ENCODE measurements around the gene H2BK1.

Gene H2BK1

DNA sequence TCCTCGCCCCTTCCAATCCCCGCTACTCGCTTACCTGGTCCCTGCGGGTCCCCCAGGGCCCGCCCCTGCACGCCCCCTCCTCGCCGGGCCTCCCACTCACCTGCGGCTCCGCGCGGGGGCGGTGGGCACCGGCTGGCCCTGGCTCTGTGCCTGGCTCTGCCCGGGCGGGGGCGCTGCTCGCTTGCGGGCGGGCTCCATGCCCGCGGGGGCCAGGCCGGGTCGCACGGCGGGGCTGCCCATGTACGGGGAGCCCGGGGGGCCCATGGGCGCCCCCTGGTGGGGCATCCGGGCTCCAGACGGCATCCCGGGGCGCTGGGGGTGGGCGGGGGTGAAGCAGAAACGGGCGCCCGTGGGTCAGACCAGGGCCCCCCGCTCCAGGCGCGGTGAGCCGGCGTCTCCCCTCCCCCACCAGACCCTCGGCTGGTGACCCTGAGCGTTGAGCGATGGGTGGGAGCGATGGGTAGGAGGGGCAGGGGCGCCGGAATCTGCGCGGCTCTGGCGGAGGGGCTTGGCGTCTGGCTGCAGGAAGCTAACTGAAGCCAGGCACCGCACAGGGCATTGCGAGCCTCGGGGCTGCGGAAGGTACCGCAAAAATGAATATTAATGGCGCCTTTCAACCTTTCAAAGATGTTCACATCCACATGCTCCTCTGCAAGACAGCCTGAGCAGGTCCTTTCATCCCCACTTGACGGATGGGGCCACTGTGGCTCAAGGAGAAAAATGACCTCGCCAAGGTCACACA, 35.2 kb upstream of the H2BK1 start:
- Histone ChIP-seq H3K4me3 (ENCODE audit: low read length in 2 of 2) (peak overlapping the region; percentile 39 to 42), H3K4me1 (ENCODE audit: control insufficient read depth in 2 of 2, insufficient read depth in 2 of 2, low read length in 2 of 2) (peaks cover 26 to 27% of the 10 kb centered on the region in 2 donors), H3K9ac (ENCODE audit: low read depth in 1 of 2, low read length in 2 of 2) (peak overlapping the region in 1 of 2 donors; percentile 24), H3K9me3 (ENCODE audit: control insufficient read depth in 2 of 2, low read length in 2 of 2) (no peaks in the 10 kb centered on the region), H3K36me3 (ENCODE audit: control insufficient read depth in 2 of 2, insufficient read depth in 2 of 2, low read length in 2 of 2) (no peaks in the 10 kb centered on the region), H3K27me3 (ENCODE audit: control insufficient read depth in 2 of 2, insufficient read depth in 2 of 2, low read length in 2 of 2) (peaks cover 36 to 40% of the 10 kb centered on the region in 2 donors), H3K27ac (ENCODE audit: low read depth in 2 of 2, low read length in 2 of 2) (no peak overlapping the region)

DNA sequence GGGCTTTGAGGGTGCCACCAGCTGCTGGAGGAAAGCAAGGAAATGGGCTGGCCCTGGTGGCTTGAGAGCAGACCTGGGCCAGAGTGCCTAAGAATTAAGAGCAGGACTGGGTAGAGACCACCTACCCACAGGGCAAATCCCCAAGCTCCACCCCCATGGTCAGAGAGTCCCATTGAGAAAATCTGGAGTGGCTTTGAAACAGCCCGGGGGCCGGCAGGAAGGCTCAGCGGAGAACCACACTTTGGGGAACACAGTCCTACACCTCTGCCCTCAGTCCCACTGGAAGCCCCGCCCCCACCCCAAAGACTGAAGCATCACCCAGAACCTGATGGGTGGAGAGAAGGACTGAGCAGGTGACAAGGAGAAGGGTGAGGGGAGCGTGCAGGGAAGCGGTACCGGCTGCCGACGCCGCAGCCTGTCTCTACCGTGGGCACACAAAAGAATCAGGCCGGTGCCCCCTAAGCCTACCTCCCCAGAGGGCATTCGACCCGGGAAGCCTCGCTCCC, 34.6 kb upstream of the H2BK1 start:
- Histone ChIP-seq H3K4me3 (ENCODE audit: low read length in 2 of 2) (peak overlapping the region; percentile 39 to 42), H3K27me3 (ENCODE audit: control insufficient read depth in 2 of 2, insufficient read depth in 2 of 2, low read length in 2 of 2) (peaks cover 30 to 34% of the 10 kb centered on the region in 2 donors), H3K9ac (ENCODE audit: low read depth in 1 of 2, low read length in 2 of 2) (no peak overlapping the region), H3K9me3 (ENCODE audit: control insufficient read depth in 2 of 2, low read length in 2 of 2) (no peaks in the 10 kb centered on the region), H3K4me1 (ENCODE audit: control insufficient read depth in 2 of 2, insufficient read depth in 2 of 2, low read length in 2 of 2) (peaks cover 23 to 24% of the 10 kb centered on the region in 2 donors), H3K27ac (ENCODE audit: low read depth in 2 of 2, low read length in 2 of 2) (no peak overlapping the region), H3K36me3 (ENCODE audit: control insufficient read depth in 2 of 2, insufficient read depth in 2 of 2, low read length in 2 of 2) (no peaks in the 10 kb centered on the region)

DNA sequence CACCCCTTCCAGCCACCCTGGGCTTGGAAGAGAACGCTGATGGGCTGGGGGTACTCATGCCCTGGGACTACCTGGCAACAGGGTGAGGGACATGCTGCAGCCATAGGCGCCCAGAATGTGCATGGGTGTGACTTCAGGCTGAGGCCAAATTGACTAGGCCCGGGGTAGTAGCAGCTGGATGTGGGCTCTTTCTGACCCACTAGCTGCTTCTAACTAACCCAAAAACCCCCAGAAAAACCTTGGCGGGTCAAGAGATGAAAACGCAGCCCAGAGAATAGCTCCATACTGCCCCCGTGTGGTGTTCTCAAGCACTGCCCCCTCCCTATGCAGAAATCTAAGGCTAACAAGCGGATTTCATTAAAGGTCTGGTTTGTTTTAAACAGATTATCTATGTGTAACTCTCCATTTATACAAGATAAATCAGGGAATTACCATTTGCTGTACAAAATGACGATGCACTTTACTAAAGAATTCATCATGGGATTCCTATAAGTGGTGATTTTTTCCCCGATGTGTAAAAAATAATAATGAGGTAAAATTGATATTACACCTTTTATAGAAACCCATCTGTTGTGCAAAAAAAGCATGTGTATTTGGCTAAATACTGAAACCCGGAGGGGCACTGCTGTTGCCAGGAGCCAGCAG, 34.0 kb upstream of the H2BK1 start:
- Histone ChIP-seq H3K9ac (ENCODE audit: low read depth in 1 of 2, low read length in 2 of 2) (no peak overlapping the region), H3K27ac (ENCODE audit: low read depth in 2 of 2, low read length in 2 of 2) (no peak overlapping the region), H3K36me3 (ENCODE audit: control insufficient read depth in 2 of 2, insufficient read depth in 2 of 2, low read length in 2 of 2) (peaks cover 0 to 2% of the 10 kb centered on the region in 2 donors), H3K27me3 (ENCODE audit: control insufficient read depth in 2 of 2, insufficient read depth in 2 of 2, low read length in 2 of 2) (peaks cover 30 to 33% of the 10 kb centered on the region in 2 donors), H3K4me1 (ENCODE audit: control insufficient read depth in 2 of 2, insufficient read depth in 2 of 2, low read length in 2 of 2) (peaks cover 18 to 19% of the 10 kb centered on the region in 2 donors), H3K4me3 (ENCODE audit: low read length in 2 of 2) (no peak overlapping the region), H3K9me3 (ENCODE audit: control insufficient read depth in 2 of 2, low read length in 2 of 2) (no peaks in the 10 kb centered on the region)

DNA sequence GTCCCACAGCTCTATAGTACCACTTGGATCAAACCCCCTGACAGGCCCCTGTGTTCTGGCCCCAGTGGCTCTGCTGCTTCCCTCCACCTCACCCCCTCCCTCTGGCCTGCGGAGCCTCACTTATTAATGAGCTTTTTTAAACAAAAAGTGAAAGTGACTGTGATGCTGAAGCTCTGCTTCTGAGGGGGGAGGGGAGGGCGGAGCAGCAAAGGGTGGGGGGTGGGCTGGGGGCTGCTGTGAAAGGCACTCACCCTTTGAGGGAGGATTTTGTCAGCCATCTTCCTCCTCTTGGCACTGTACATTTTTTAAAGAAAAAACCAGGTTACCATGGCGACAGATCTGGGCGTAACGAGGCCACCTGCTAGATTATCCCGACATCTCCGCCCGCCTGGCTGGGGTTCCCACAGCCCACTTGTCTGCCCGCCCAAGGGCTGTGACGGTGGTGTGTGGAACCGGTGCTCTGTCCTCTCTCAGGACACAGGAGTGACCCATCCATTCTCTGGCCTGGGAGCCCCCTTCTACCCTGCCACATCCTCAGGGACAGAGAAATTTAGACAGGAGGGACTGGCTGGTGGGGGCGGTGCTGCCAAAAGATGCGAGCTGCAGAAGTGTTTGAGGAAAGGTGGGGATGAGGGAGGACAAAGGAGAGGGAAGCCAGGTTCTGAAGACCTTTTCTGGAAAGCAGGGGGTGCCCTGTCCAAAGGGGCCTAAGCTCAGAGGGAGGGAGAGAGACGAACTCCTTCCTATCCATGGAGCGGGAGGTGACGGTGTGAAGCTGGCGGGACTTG, 33.3 kb upstream of the H2BK1 start:
- Histone ChIP-seq H3K27me3 (ENCODE audit: control insufficient read depth in 2 of 2, insufficient read depth in 2 of 2, low read length in 2 of 2) (peaks cover 30 to 33% of the 10 kb centered on the region in 2 donors), H3K27ac (ENCODE audit: low read depth in 2 of 2, low read length in 2 of 2) (no peak overlapping the region), H3K36me3 (ENCODE audit: control insufficient read depth in 2 of 2, insufficient read depth in 2 of 2, low read length in 2 of 2) (peaks cover 0 to 6% of the 10 kb centered on the region in 2 donors), H3K9ac (ENCODE audit: low read depth in 1 of 2, low read length in 2 of 2) (no peak overlapping the region), H3K4me1 (ENCODE audit: control insufficient read depth in 2 of 2, insufficient read depth in 2 of 2, low read length in 2 of 2) (peaks cover 16% of the 10 kb centered on the region in 2 donors), H3K9me3 (ENCODE audit: control insufficient read depth in 2 of 2, low read length in 2 of 2) (no peaks in the 10 kb centered on the region), H3K4me3 (ENCODE audit: low read length in 2 of 2) (no peak overlapping the region)

DNA sequence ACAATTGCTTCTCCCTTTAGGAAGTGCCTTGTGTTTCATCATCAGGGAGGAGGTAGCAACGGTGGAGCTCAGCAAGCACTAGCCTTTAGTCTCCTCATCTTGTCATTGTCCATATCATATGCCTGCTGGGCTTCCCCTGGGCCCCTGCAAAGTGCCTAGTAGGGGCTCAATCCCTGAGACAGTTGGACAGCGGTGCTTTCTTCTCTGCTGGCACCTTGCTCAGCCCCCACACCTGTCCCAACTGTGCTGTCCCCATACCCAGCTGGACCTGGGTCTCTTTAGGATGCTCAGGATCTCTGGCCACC, 32.7 kb upstream of the H2BK1 start:
- Histone ChIP-seq H3K27ac (ENCODE audit: low read depth in 2 of 2, low read length in 2 of 2) (no peak overlapping the region), H3K4me1 (ENCODE audit: control insufficient read depth in 2 of 2, insufficient read depth in 2 of 2, low read length in 2 of 2) (peaks cover 12 to 14% of the 10 kb centered on the region in 2 donors), H3K36me3 (ENCODE audit: control insufficient read depth in 2 of 2, insufficient read depth in 2 of 2, low read length in 2 of 2) (peaks cover 0 to 9% of the 10 kb centered on the region in 2 donors), H3K4me3 (ENCODE audit: low read length in 2 of 2) (no peak overlapping the region), H3K9me3 (ENCODE audit: control insufficient read depth in 2 of 2, low read length in 2 of 2) (no peaks in the 10 kb centered on the region), H3K9ac (ENCODE audit: low read depth in 1 of 2, low read length in 2 of 2) (no peak overlapping the region), H3K27me3 (ENCODE audit: control insufficient read depth in 2 of 2, insufficient read depth in 2 of 2, low read length in 2 of 2) (peaks cover 30 to 33% of the 10 kb centered on the region in 2 donors)

DNA sequence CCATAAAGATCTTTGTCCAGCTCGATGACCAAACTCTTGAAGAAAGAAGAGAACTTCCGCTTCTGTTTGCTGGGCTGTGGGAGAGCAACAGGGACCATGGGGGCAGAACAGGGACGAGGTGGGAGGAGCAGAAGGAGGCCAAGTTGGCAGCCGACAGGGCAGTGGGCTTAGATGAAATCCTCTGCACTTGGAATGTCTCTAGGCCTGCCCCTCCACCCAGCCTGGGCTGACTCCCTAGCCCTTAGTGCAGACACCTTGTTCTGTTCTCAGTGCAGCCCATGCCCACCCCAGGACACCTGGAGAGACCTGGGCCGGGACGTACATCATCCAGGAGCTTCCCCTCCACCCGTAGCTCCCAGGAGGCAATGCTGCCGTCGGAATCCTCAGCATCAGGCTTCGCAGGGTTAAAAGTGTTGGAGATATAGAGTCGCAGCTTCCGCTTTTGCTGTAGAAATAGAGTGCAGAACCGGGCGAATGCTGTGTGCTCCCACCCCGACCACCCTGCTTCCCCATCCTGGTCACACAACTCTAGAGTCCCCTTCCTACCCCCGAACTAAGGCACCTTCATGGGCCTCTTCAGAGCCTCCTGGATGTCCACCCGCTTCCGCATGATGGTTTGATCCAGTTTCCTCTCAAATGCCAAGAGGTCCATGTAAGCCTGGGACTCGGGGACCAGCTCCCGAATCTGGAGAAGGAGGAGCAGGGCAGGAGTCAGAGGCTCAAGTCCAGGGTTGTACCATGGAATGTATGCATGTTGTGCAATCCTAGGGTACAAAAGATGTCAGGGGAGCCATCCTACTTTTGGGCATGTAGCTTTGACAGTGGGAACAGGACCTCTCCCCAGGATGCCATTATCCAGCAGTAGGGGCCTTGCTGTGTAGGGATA, 32.1 kb upstream of the H2BK1 start:
- Histone ChIP-seq H3K9me3 (ENCODE audit: control insufficient read depth in 2 of 2, low read length in 2 of 2) (no peaks in the 10 kb centered on the region), H3K27ac (ENCODE audit: low read depth in 2 of 2, low read length in 2 of 2) (no peak overlapping the region), H3K27me3 (ENCODE audit: control insufficient read depth in 2 of 2, insufficient read depth in 2 of 2, low read length in 2 of 2) (peaks cover 26 to 30% of the 10 kb centered on the region in 2 donors), H3K4me1 (ENCODE audit: control insufficient read depth in 2 of 2, insufficient read depth in 2 of 2, low read length in 2 of 2) (peaks cover 10 to 11% of the 10 kb centered on the region in 2 donors), H3K9ac (ENCODE audit: low read depth in 1 of 2, low read length in 2 of 2) (no peak overlapping the region), H3K36me3 (ENCODE audit: control insufficient read depth in 2 of 2, insufficient read depth in 2 of 2, low read length in 2 of 2) (peaks cover 0 to 14% of the 10 kb centered on the region in 2 donors), H3K4me3 (ENCODE audit: low read length in 2 of 2) (no peak overlapping the region)

DNA sequence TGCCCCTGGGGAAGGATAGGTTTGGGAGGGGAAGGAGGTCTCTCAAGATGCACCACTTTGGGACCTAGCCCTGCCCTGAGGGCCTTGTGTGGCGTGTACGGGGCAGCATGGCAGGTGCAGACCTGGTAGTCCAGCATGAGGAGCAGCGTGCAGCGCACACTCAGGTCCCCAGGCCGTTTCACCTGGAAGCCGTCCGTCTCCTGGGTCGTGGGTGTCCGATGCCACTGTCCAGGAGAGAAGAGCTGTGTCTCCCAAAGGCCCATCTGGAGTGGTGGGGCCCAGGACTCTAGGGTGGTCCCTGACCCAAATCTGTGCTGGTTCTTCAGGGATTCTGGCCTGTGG, 31.4 kb upstream of the H2BK1 start:
- H3K27ac ChIP-seq (ENCODE audit: low read depth in 2 of 2, low read length in 2 of 2) = no peak overlapping the region
- peaks cover 19 to 25% of the 10 kb centered on the region in 2 donors for H3K27me3 ChIP-seq (ENCODE audit: control insufficient read depth in 2 of 2, insufficient read depth in 2 of 2, low read length in 2 of 2)
- H3K36me3 ChIP-seq (ENCODE audit: control insufficient read depth in 2 of 2, insufficient read depth in 2 of 2, low read length in 2 of 2) = peaks cover 3 to 21% of the 10 kb centered on the region in 2 donors

DNA sequence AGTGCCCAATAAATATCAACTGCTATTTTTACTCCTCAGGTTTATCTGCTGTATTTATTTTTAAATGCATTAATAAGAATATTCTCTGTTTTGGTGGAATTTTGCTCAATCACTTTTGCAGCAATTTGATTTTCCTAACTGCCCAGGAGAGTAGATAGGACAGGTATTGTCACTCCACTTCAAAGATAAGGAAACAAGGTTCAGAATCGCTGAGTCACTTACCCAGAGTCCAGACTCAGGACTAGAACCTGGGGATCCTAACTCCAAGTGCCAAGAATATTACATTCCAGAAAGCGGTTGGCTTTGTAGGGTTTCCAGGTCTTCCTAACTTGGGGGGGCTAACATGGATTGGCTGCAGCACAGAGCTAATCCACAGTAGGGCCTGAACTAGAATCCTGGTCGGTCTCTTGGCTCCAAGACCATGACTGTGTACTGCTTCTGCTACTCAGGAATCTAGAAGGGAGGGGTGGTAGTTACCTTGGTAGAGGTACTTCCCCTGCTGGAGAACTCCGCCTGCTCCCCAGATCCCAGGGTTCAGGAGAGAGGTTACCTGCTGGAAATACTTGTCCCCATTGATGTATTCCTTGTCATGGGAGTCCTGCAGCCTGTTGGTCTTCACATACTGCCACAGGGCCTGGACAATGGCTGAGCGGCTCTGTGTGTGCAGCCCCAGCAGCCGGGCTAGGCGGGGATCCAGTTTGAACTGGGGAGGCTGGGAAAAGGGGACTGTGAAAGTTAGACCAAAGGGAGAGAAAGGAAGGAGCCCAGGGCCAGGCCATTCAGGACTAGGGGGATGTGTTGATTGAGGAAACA, 30.9 kb upstream of the H2BK1 start:
- Histone ChIP-seq H3K27me3 (ENCODE audit: control insufficient read depth in 2 of 2, insufficient read depth in 2 of 2, low read length in 2 of 2) (peaks cover 18 to 19% of the 10 kb centered on the region in 2 donors), H3K27ac (ENCODE audit: low read depth in 2 of 2, low read length in 2 of 2) (no peak overlapping the region), H3K9me3 (ENCODE audit: control insufficient read depth in 2 of 2, low read length in 2 of 2) (no peaks in the 10 kb centered on the region), H3K4me1 (ENCODE audit: control insufficient read depth in 2 of 2, insufficient read depth in 2 of 2, low read length in 2 of 2) (peaks cover 7 to 8% of the 10 kb centered on the region in 2 donors), H3K4me3 (ENCODE audit: low read length in 2 of 2) (no peak overlapping the region), H3K9ac (ENCODE audit: low read depth in 1 of 2, low read length in 2 of 2) (no peak overlapping the region), H3K36me3 (ENCODE audit: control insufficient read depth in 2 of 2, insufficient read depth in 2 of 2, low read length in 2 of 2) (peaks cover 9 to 26% of the 10 kb centered on the region in 2 donors)

More for the DNA sequence above, 31.4 kb upstream of the H2BK1 start:
- Histone ChIP-seq H3K4me3 (ENCODE audit: low read length in 2 of 2) (no peak overlapping the region), H3K9ac (ENCODE audit: low read depth in 1 of 2, low read length in 2 of 2) (no peak overlapping the region), H3K4me1 (ENCODE audit: control insufficient read depth in 2 of 2, insufficient read depth in 2 of 2, low read length in 2 of 2) (peaks cover 7 to 8% of the 10 kb centered on the region in 2 donors), H3K9me3 (ENCODE audit: control insufficient read depth in 2 of 2, low read length in 2 of 2) (no peaks in the 10 kb centered on the region)

DNA sequence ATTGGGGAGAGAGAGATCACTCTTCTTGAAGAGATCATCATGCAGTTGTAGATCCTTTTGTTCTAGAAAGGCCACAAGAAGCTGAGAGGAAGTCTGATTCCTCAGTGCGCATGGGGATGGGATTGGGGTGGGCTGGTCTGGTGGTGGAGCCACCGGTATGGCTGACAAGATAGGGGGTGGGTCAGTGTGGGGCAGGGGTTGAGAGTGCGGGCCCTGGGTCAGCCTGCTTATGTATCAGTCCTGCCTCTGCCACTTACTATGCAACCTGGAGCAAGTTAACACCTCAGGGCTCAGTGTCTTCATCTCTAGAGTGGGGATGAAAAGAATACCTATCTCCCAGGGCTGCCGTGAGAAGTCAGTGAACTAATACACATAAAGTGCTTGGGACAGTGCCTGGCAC, 30.2 kb upstream of the H2BK1 start:
- no peak overlapping the region for H3K27ac ChIP-seq (ENCODE audit: low read depth in 2 of 2, low read length in 2 of 2)

More for the DNA sequence above, 30.2 kb upstream of the H2BK1 start:
- H3K9me3 ChIP-seq (ENCODE audit: control insufficient read depth in 2 of 2, low read length in 2 of 2) = no peaks in the 10 kb centered on the region
- H3K9ac ChIP-seq (ENCODE audit: low read depth in 1 of 2, low read length in 2 of 2) = no peak overlapping the region
- peaks cover 15 to 18% of the 10 kb centered on the region in 2 donors for H3K27me3 ChIP-seq (ENCODE audit: control insufficient read depth in 2 of 2, insufficient read depth in 2 of 2, low read length in 2 of 2)
- H3K4me3 ChIP-seq (ENCODE audit: low read length in 2 of 2) = no peak overlapping the region
- peaks cover 14 to 31% of the 10 kb centered on the region in 2 donors for H3K36me3 ChIP-seq (ENCODE audit: control insufficient read depth in 2 of 2, insufficient read depth in 2 of 2, low read length in 2 of 2)
- peaks cover 7 to 8% of the 10 kb centered on the region in 2 donors for H3K4me1 ChIP-seq (ENCODE audit: control insufficient read depth in 2 of 2, insufficient read depth in 2 of 2, low read length in 2 of 2)
